Left cardiac atrium (tissue), 4 donors: Measurements from ENCODE around the gene AGRN. TPM values are rescaled to one million over a fixed set of nuclear protein-coding genes. Genes with fewer than 3 reads are reported as not detected.
"Not testable (repeated sequence)": the region's sequence is repeated elsewhere in the genome, so short reads cannot be mapped to it uniquely, and the experiment has no call there.

Experiments used
- ATAC-seq, 2 donors: fragments of 200-7000 bp; cut with Tn5 transposase; one replicate each; pipeline ENCODE4 v1.9.1; 2020; ENCODE audit warnings: mild to moderate bottlenecking in 2 of 2, moderate library complexity in 2 of 2
- DNase-seq: peaks from one replicate; pipeline ENCODE4 v3.0.0-alpha.2; 2020
- intact Hi-C, 2 donors: fragments of 100-400 bp; cut with DNase I; formaldehyde crosslinking; loops; one replicate each; pipeline versions ENCODE4 v1.14.1 to v1.15.1; 2022 to 2023
- total RNA-seq, 2 donors: library from RNA; stranded (reverse); fragmentation: NEBNext Ultra II Directional; extraction: Animal tissue kit (Norgen Biotek cat#: 25700); gene quantifications; one replicate each; pipeline ENCODE4 v1.2.1, GENCODE V29; 2021
- donor health status: DM: no; HTN: yes; CAD: no.
- donor health status: DM: no; HTN: yes; CAD: no; lungs with severe emphysema.
- donor health status: DM: yes; HTN: yes; CAD: no.
- donor health status: Dilated cardiomyopathy.

The AGRN gene
- total RNA-seq, 2 donors from 2014 or later: 14.8 to 25.7 TPM

- DNase-seq: no peak
- peak; percentile 3 to 5 for ATAC-seq
- intact Hi-C loops: no loop called here
These were observed 48.7 kb downstream of the AGRN start for GRCh38 chr1:1068517-1069055.

GRCh38 chr1:1069056-1069710, 49.3 kb downstream of the AGRN start:
- ATAC-seq: peak; percentile 80 to 81
- DNase-seq: peak; percentile 76
- intact Hi-C loops: no loop called here

GRCh38 chr1:1069711-1070676, 50.1 kb downstream of the AGRN start:
- DNase-seq (no peak), ATAC-seq (peak in 1 of 2 donors; percentile 18)
- intact Hi-C loops: no loop called here

- DNase-seq: no peak
- ATAC-seq: no peak
- intact Hi-C loops: no loop called here
These were observed 51.8 kb downstream of the AGRN start for GRCh38 chr1:1071486-1072298.

GRCh38 chr1:1072299-1072848, 52.5 kb downstream of the AGRN start:
- intact Hi-C loops: no loop called here
- no peak for ATAC-seq
- no peak for DNase-seq

- intact Hi-C loops: no loop called here
- DNase-seq (no peak), ATAC-seq (no peak)
These were observed 53.2 kb downstream of the AGRN start for GRCh38 chr1:1072849-1073742.

- ATAC-seq: no peak
- intact Hi-C loops: no loop called here
- no peak for DNase-seq
These were observed 54.0 kb downstream of the AGRN start, which contains the start of gene RNF223 for GRCh38 chr1:1073743-1074587. Gene RNF223, minus strand, starts transcription at chr1:1074306. Its CDS starts 1,740 bp downstream, at chr1:1072566.

- DNase-seq (no peak), ATAC-seq (no peak)
- intact Hi-C loops: no loop called here
These were observed 54.8 kb downstream of the AGRN start for GRCh38 chr1:1074631-1075147.

GRCh38 chr1:1075148-1075935, 55.4 kb downstream of the AGRN start:
- ATAC-seq (no peak), DNase-seq (peak; percentile 22)
- intact Hi-C loops: no loop called here

GRCh38 chr1:1077396-1077795, 57.5 kb downstream of the AGRN start:
- intact Hi-C loops, ATAC-seq, DNase-seq: not testable (repeated sequence)

- DNase-seq (peak; percentile 52), ATAC-seq (peak; percentile 74 to 76)
- intact Hi-C loops: no loop called here
These were observed 59.6 kb downstream of the AGRN start for GRCh38 chr1:1079408-1080121.

- intact Hi-C loops: no loop called here
- peak; percentile 67 for DNase-seq
- ATAC-seq: peak; percentile 88 to 93
These were observed 60.3 kb downstream of the AGRN start for GRCh38 chr1:1080122-1080757.

- DNase-seq (no peak), ATAC-seq (no peak)
- intact Hi-C loops: no loop called here
These were observed 61.0 kb downstream of the AGRN start for GRCh38 chr1:1080951-1081310.

GRCh38 chr1:1081311-1082238, 61.7 kb downstream of the AGRN start:
- ATAC-seq (no peak), DNase-seq (peak; percentile 25)
- intact Hi-C loops: no loop called here
